WTC11 (cell line): ENCODE measurements around the gene RNF125. TPM values are rescaled to one million over a fixed set of nuclear protein-coding genes. Genes with fewer than 3 reads are reported as not detected.

Source experiments
- ELF4 ChIP-seq: sonication (generic); formaldehyde crosslinking; IDR thresholded peaks from 2 replicates; pipeline ENCODE4 v1.8.1; 2022; ENCODE audit warnings: low read depth, mild to moderate bottlenecking, moderate library complexity, missing genetic modification reagents
- EMX1 ChIP-seq: fragments of 250-450 bp; sonication (Bioruptor Pico); IDR thresholded peaks from 2 replicates; pipeline ENCODE4 v1.8.0; 2021; ENCODE audit warnings: mild to moderate bottlenecking
- NFATC4 ChIP-seq: fragments of 250-450 bp; sonication (Bioruptor Pico); IDR thresholded peaks from 2 replicates; pipeline ENCODE4 v1.9.0; 2021; ENCODE audit warnings: mild to moderate bottlenecking
- NR1H2 ChIP-seq: sonication (generic); formaldehyde crosslinking; IDR thresholded peaks from 2 replicates; pipeline ENCODE4 v1.9.0; 2021; ENCODE audit warnings: mild to moderate bottlenecking, moderate library complexity, missing genetic modification reagents
- TCF7 ChIP-seq: sonication (generic); formaldehyde crosslinking; IDR thresholded peaks from 2 replicates; pipeline ENCODE4 v1.8.0; 2022; ENCODE audit warnings: mild to moderate bottlenecking, low read depth, missing genetic modification reagents, moderate library complexity
- ZBTB21 ChIP-seq: sonication (generic); formaldehyde crosslinking; IDR thresholded peaks from 2 replicates; pipeline ENCODE4 v1.8.1; 2023; ENCODE audit warnings: mild to moderate bottlenecking, missing genetic modification reagents, borderline replicate concordance
- ZNF138 ChIP-seq: sonication (generic); formaldehyde crosslinking; conservative IDR thresholded peaks from 2 replicates; pipeline ENCODE4 v1.8.1; 2022; ENCODE audit warnings: mild to moderate bottlenecking, moderate library complexity, missing genetic modification reagents
- ZNF317 ChIP-seq: sonication (generic); formaldehyde crosslinking; IDR thresholded peaks from 2 replicates; pipeline ENCODE4 v1.8.1; 2023; ENCODE audit warnings: low read depth, mild to moderate bottlenecking, moderate library complexity, missing genetic modification reagents, borderline replicate concordance
- total RNA-seq: library from RNA; stranded (reverse); gene quantifications from 3 replicates; pipeline ENCODE4 v1.2.3, GENCODE V29; 2021
- TF ChIP-seq, protein P1 (sequence below): fragments of 250-450 bp; sonication (Bioruptor Pico); IDR thresholded peaks from 2 replicates; pipeline ENCODE4 v1.8.0; 2021; ENCODE audit warnings: mild to moderate bottlenecking
- TF ChIP-seq, protein P2 (sequence below): sonication (generic); formaldehyde crosslinking; IDR thresholded peaks from 2 replicates; pipeline ENCODE4 v1.8.0; 2023; ENCODE audit warnings: mild to moderate bottlenecking, missing genetic modification reagents
- TF ChIP-seq, protein P3 (sequence below): sonication (generic); formaldehyde crosslinking; IDR thresholded peaks from 2 replicates; pipeline ENCODE4 v1.8.1; 2023; ENCODE audit warnings: mild to moderate bottlenecking, missing genetic modification reagents, moderate library complexity
- TF ChIP-seq, protein P4 (sequence below): sonication (generic); formaldehyde crosslinking; IDR thresholded peaks from 2 replicates; pipeline ENCODE4 v1.8.1; 2022; ENCODE audit warnings: mild to moderate bottlenecking, missing genetic modification reagents, moderate library complexity, borderline replicate concordance
- TF ChIP-seq, protein P5 (sequence below): sonication (generic); formaldehyde crosslinking; IDR thresholded peaks from 2 replicates; pipeline ENCODE4 v1.8.0; 2023; ENCODE audit warnings: missing genetic modification reagents
- TF ChIP-seq, protein P6 (sequence below): fragments of 250-450 bp; sonication (Bioruptor Pico); IDR thresholded peaks from 2 replicates; pipeline ENCODE4 v2.1.2; 2022; ENCODE audit warnings: mild to moderate bottlenecking, moderate library complexity
- TF ChIP-seq, protein P7 (sequence below): sonication (generic); formaldehyde crosslinking; IDR thresholded peaks from 2 replicates; pipeline ENCODE4 v1.8.1; 2022; ENCODE audit warnings: mild to moderate bottlenecking, moderate library complexity, missing genetic modification reagents
- TF ChIP-seq, protein P8 (sequence below): fragments of 200-600 bp; IDR thresholded peaks from 2 replicates; pipeline ENCODE4 v1.8.0; 2022; ENCODE audit warnings: antibody characterized with exemption
- TF ChIP-seq, protein P9 (sequence below): sonication (generic); formaldehyde crosslinking; conservative IDR thresholded peaks from 2 replicates; pipeline ENCODE4 v1.8.1; 2022; ENCODE audit warnings: mild to moderate bottlenecking, missing genetic modification reagents
- TF ChIP-seq, protein P10 (sequence below): sonication (generic); formaldehyde crosslinking; IDR thresholded peaks from 2 replicates; pipeline ENCODE4 v1.8.1; 2023; ENCODE audit warnings: mild to moderate bottlenecking, moderate library complexity, missing genetic modification reagents
- TF ChIP-seq, protein P11 (sequence below): sonication (generic); formaldehyde crosslinking; IDR thresholded peaks from 2 replicates; pipeline ENCODE4 v1.8.1; 2023; ENCODE audit warnings: mild to moderate bottlenecking, missing genetic modification reagents

Gene RNF125
- total RNA-seq, 1 experiment from 2014 or later: 14.9 TPM

DNA sequence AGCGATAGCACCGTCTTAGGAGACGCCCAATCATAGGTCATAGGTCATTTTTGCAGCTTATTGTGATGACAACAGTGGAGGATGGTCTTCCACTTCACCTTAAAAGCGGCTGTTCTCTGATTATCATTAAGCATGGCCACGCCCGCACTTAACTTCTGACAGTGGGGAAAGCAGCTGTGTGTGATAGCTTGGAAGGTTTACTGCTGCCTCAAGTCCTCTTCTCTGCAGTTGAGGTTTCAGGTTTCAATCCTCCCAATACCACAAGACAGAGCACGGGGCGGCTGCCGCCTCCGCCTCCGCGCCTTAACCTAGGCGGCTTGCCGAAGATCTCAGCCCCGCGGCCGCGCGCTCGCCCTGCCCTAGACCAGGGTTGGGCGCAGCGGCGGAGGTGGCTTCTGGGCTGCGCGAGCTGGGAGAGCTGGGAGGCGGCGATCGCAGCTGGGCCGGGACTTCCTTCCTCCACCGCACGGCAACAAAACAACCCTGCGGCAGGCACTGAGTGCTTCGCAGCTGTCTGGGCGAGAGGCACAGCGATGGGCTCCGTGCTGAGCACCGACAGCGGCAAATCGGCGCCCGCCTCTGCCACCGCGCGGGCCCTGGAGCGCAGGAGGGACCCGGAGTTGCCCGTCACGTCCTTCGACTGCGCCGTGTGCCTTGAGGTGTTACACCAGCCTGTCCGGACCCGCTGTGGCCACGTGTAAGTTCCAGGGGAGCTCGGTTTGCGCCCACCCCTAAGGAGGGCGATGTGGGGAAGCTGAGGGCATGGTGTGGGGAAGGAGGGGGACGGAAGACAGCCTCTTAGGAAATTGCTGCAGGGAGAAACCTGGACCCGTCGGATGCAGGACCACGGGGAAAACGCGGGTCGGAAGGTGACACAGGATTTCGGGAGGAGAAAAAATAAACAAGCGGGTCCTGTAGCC lies at the start of gene RNF125 (continued):
- TF ChIP-seq, protein P1, sequence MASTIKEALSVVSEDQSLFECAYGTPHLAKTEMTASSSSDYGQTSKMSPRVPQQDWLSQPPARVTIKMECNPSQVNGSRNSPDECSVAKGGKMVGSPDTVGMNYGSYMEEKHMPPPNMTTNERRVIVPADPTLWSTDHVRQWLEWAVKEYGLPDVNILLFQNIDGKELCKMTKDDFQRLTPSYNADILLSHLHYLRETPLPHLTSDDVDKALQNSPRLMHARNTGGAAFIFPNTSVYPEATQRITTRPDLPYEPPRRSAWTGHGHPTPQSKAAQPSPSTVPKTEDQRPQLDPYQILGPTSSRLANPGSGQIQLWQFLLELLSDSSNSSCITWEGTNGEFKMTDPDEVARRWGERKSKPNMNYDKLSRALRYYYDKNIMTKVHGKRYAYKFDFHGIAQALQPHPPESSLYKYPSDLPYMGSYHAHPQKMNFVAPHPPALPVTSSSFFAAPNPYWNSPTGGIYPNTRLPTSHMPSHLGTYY (CRISPR knock-in tag): peak; percentile 29; the same call in 1 of the 2 replicates
- TF ChIP-seq, protein P2, sequence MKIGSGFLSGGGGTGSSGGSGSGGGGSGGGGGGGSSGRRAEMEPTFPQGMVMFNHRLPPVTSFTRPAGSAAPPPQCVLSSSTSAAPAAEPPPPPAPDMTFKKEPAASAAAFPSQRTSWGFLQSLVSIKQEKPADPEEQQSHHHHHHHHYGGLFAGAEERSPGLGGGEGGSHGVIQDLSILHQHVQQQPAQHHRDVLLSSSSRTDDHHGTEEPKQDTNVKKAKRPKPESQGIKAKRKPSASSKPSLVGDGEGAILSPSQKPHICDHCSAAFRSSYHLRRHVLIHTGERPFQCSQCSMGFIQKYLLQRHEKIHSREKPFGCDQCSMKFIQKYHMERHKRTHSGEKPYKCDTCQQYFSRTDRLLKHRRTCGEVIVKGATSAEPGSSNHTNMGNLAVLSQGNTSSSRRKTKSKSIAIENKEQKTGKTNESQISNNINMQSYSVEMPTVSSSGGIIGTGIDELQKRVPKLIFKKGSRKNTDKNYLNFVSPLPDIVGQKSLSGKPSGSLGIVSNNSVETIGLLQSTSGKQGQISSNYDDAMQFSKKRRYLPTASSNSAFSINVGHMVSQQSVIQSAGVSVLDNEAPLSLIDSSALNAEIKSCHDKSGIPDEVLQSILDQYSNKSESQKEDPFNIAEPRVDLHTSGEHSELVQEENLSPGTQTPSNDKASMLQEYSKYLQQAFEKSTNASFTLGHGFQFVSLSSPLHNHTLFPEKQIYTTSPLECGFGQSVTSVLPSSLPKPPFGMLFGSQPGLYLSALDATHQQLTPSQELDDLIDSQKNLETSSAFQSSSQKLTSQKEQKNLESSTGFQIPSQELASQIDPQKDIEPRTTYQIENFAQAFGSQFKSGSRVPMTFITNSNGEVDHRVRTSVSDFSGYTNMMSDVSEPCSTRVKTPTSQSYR: no peak; the same call in 1 of the 2 replicates
- TF ChIP-seq, protein P3, sequence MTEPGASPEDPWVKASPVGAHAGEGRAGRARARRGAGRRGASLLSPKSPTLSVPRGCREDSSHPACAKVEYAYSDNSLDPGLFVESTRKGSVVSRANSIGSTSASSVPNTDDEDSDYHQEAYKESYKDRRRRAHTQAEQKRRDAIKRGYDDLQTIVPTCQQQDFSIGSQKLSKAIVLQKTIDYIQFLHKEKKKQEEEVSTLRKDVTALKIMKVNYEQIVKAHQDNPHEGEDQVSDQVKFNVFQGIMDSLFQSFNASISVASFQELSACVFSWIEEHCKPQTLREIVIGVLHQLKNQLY (CRISPR knock-in tag): no peak
- TF ChIP-seq, protein P4, sequence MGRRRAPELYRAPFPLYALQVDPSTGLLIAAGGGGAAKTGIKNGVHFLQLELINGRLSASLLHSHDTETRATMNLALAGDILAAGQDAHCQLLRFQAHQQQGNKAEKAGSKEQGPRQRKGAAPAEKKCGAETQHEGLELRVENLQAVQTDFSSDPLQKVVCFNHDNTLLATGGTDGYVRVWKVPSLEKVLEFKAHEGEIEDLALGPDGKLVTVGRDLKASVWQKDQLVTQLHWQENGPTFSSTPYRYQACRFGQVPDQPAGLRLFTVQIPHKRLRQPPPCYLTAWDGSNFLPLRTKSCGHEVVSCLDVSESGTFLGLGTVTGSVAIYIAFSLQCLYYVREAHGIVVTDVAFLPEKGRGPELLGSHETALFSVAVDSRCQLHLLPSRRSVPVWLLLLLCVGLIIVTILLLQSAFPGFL (CRISPR knock-in tag): no peak; the same call in 1 of the 2 replicates
- TF ChIP-seq, protein P5, sequence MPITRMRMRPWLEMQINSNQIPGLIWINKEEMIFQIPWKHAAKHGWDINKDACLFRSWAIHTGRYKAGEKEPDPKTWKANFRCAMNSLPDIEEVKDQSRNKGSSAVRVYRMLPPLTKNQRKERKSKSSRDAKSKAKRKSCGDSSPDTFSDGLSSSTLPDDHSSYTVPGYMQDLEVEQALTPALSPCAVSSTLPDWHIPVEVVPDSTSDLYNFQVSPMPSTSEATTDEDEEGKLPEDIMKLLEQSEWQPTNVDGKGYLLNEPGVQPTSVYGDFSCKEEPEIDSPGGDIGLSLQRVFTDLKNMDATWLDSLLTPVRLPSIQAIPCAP (CRISPR knock-in tag): peak; percentile 92
- TF ChIP-seq, protein P6, sequence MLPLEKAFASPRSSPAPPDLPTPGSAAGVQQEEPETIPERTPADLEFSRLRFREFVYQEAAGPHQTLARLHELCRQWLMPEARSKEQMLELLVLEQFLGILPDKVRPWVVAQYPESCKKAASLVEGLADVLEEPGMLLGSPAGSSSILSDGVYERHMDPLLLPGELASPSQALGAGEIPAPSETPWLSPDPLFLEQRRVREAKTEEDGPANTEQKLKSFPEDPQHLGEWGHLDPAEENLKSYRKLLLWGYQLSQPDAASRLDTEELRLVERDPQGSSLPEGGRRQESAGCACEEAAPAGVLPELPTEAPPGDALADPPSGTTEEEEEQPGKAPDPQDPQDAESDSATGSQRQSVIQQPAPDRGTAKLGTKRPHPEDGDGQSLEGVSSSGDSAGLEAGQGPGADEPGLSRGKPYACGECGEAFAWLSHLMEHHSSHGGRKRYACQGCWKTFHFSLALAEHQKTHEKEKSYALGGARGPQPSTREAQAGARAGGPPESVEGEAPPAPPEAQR (CRISPR knock-in tag): no peak
- TF ChIP-seq ZBTB21 (CRISPR knock-in tag) (peak; percentile 82; the same call in 1 of the 2 replicates), NFATC4 (CRISPR knock-in tag) (no peak), ELF4 (0 out of 2 replicates have a peak, but pooled peaks have one; percentile 50), ZNF138 (CRISPR knock-in tag) (0 out of 2 replicates have a peak, but pooled peaks have one; percentile 27), ZNF317 (CRISPR knock-in tag) (0 out of 2 replicates have a peak, but pooled peaks have one; percentile 32), TCF7 (CRISPR knock-in tag) (no peak), NR1H2 (CRISPR knock-in tag) (no peak), EMX1 (CRISPR knock-in tag) (no peak)
- TF ChIP-seq, protein P7, sequence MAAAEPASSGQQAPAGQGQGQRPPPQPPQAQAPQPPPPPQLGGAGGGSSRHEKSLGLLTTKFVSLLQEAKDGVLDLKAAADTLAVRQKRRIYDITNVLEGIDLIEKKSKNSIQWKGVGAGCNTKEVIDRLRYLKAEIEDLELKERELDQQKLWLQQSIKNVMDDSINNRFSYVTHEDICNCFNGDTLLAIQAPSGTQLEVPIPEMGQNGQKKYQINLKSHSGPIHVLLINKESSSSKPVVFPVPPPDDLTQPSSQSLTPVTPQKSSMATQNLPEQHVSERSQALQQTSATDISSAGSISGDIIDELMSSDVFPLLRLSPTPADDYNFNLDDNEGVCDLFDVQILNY (CRISPR knock-in tag): peak; percentile 69; the same call in 1 of the 2 replicates
- TF ChIP-seq, protein P8, sequence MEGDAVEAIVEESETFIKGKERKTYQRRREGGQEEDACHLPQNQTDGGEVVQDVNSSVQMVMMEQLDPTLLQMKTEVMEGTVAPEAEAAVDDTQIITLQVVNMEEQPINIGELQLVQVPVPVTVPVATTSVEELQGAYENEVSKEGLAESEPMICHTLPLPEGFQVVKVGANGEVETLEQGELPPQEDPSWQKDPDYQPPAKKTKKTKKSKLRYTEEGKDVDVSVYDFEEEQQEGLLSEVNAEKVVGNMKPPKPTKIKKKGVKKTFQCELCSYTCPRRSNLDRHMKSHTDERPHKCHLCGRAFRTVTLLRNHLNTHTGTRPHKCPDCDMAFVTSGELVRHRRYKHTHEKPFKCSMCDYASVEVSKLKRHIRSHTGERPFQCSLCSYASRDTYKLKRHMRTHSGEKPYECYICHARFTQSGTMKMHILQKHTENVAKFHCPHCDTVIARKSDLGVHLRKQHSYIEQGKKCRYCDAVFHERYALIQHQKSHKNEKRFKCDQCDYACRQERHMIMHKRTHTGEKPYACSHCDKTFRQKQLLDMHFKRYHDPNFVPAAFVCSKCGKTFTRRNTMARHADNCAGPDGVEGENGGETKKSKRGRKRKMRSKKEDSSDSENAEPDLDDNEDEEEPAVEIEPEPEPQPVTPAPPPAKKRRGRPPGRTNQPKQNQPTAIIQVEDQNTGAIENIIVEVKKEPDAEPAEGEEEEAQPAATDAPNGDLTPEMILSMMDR: no peak
- TF ChIP-seq, protein P9, sequence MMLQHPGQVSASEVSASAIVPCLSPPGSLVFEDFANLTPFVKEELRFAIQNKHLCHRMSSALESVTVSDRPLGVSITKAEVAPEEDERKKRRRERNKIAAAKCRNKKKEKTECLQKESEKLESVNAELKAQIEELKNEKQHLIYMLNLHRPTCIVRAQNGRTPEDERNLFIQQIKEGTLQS (CRISPR knock-in tag): no peak
- TF ChIP-seq, protein P10, sequence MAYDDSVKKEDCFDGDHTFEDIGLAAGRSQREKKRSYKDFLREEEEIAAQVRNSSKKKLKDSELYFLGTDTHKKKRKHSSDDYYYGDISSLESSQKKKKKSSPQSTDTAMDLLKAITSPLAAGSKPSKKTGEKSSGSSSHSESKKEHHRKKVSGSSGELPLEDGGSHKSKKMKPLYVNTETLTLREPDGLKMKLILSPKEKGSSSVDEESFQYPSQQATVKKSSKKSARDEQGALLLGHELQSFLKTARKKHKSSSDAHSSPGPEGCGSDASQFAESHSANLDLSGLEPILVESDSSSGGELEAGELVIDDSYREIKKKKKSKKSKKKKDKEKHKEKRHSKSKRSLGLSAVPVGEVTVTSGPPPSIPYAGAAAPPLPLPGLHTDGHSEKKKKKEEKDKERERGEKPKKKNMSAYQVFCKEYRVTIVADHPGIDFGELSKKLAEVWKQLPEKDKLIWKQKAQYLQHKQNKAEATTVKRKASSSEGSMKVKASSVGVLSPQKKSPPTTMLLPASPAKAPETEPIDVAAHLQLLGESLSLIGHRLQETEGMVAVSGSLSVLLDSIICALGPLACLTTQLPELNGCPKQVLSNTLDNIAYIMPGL (CRISPR knock-in tag): peak; percentile 83; the same call in 1 of the 2 replicates
- TF ChIP-seq, protein P11, sequence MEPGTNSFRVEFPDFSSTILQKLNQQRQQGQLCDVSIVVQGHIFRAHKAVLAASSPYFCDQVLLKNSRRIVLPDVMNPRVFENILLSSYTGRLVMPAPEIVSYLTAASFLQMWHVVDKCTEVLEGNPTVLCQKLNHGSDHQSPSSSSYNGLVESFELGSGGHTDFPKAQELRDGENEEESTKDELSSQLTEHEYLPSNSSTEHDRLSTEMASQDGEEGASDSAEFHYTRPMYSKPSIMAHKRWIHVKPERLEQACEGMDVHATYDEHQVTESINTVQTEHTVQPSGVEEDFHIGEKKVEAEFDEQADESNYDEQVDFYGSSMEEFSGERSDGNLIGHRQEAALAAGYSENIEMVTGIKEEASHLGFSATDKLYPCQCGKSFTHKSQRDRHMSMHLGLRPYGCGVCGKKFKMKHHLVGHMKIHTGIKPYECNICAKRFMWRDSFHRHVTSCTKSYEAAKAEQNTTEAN (CRISPR knock-in tag): no peak
